Fibroblast of lung (primary cell): Measurements from ENCODE around the gene MCF2L. TPM values are rescaled to one million over a fixed set of nuclear protein-coding genes. Genes with fewer than 3 reads are reported as not detected.

Experiments used
- DNase-seq, 2 donors: peaks; one replicate each; pipeline versions ENCODE4 v3.0.0 to v3.0.0-alpha.2; 2010; ENCODE audit warnings: low read depth in 2 of 2
- H2AFZ ChIP-seq: 2 replicates; pipeline ENCODE4 v1.5.1; 2012; ENCODE audit warnings: low read length, control low read depth, inconsistent platforms
- H3K27ac ChIP-seq: 2 replicates; pipeline ENCODE4 v1.5.1; 2011; ENCODE audit warnings: low read length, control low read depth; ENCODE audit not compliant: insufficient read depth
- H3K27me3 ChIP-seq: 2 replicates; pipeline ENCODE4 v1.5.1; 2011; ENCODE audit warnings: mild to moderate bottlenecking, low read length; ENCODE audit not compliant: control insufficient read depth, insufficient read depth
- H3K36me3 ChIP-seq: 2 replicates; pipeline ENCODE4 v1.5.1; 2011; ENCODE audit warnings: low read length; ENCODE audit not compliant: control insufficient read depth, insufficient read depth
- H3K4me1 ChIP-seq: 2 replicates; pipeline ENCODE4 v1.5.1; 2011; ENCODE audit warnings: low read length; ENCODE audit not compliant: control insufficient read depth, insufficient read depth; ENCODE audit errors: extremely low read depth
- H3K4me2 ChIP-seq: 2 replicates; pipeline ENCODE4 v1.5.1; 2011; ENCODE audit warnings: low read length, control low read depth; ENCODE audit not compliant: insufficient read depth; ENCODE audit errors: extremely low read depth
- H3K4me3 ChIP-seq, 4 experiments: fragments of 200-600 bp in 1 of 4; sonication (generic) in 1 of 4; replicated peaks in 1 of 4; 2 replicates each; pipeline ENCODE4 v1.5.1; 2011 to 2016; ENCODE audit warnings: low read length in 4 of 4, low read depth in 3 of 4, mild to moderate bottlenecking in 3 of 4, control low read depth in 2 of 4, inconsistent platforms in 1 of 4, mixed read lengths in 1 of 4; ENCODE audit not compliant: insufficient read depth in 1 of 4; ENCODE audit errors: control extremely low read depth in 1 of 4
- H3K79me2 ChIP-seq: 2 replicates; pipeline ENCODE4 v1.5.1; 2012; ENCODE audit warnings: mild to moderate bottlenecking, low read length, inconsistent platforms; ENCODE audit not compliant: control insufficient read depth, insufficient read depth
- H3K9ac ChIP-seq: 2 replicates; pipeline ENCODE4 v1.5.1; 2011; ENCODE audit warnings: mild to moderate bottlenecking, low read length, control low read depth; ENCODE audit not compliant: insufficient read depth
- H3K9me3 ChIP-seq: 2 replicates; pipeline ENCODE4 v1.5.1; 2012; ENCODE audit warnings: low read depth, low read length; ENCODE audit not compliant: control insufficient read depth, insufficient read depth
- H4K20me1 ChIP-seq: 2 replicates; pipeline ENCODE4 v1.5.1; 2011; ENCODE audit warnings: low read length; ENCODE audit not compliant: control insufficient read depth, insufficient read depth; ENCODE audit errors: extremely low read depth
- EZH2 ChIP-seq: IDR thresholded peaks from 2 replicates; pipeline ENCODE4 v1.5.1; 2012; ENCODE audit warnings: low read length, control low read depth, mild to moderate bottlenecking; ENCODE audit errors: missing control alignments
- polyA plus RNA-seq, 2 donors: library from polyadenylated mRNA; depleted of rRNA in 1 of 2; stranded (reverse) in 1 of 2; unstranded in 1 of 2; fragments of >200 nt; gene quantifications; 2 replicates each; pipeline ENCODE4 v1.2.1, GENCODE V29; 2011 to 2012; ENCODE audit warnings: missing spikeins in 1 of 2
- total RNA-seq: library from RNA; depleted of rRNA; stranded (reverse); fragments of >200 nt; gene quantifications from 2 replicates; pipeline ENCODE4 v1.2.1, GENCODE V29; 2014
- TF ChIP-seq, protein P1 (sequence below), 2 donors: IDR thresholded peaks in 1 of 2; conservative IDR thresholded peaks in 1 of 2; 1 replicate in 1 of 2; 2 replicates in 1 of 2; pipeline ENCODE4 v1.5.1; 2011 to 2012; ENCODE audit warnings: low read length in 2 of 2, control low read depth in 1 of 2, inconsistent platforms in 1 of 2, low read depth in 1 of 2, mild to moderate bottlenecking in 1 of 2

Gene MCF2L
- total and polyA plus RNA-seq, 2 donors (not counting 1 experiment from before 2014, with no cell fraction given): 0.18 to 3.3 TPM

DNA sequence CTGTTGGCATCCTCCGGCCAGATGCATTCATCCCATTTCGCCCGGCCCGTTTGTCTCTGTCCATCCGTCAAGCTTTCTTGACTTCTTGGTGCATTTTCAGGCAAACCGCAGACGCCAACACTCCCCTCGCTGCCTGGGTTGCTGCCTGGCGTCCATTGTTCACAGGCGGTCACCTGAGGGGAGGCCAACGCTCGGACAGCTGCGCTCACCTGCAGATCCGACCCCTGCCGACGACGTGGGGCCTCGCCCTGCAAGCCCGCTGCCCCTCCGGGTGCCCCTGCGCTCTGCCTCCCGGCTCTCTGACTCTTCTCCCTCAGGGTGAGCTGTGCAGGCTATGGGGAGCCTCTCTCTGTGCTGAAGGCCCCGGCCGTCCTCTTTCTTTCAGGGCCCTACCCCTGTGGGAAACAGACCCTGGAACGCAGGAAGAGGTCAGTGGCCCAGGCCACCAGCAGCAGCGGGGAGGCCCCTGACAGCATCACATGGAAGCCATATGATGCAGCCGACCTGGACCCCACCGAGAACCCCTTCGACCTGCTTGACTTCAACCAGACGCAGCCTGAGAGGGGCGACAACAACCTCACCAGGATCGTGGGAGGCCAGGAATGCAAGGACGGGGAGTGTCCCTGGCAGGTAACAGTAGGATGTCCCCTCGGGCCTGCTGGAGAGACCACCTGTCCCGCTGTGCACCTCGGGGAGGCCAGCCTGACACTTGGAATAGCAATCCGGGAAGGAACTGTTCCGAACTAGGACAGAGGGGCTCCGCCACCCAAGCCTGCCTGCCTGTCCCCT, 174.6 kb downstream of the MCF2L start:
- no peak overlapping the region for H3K4me2 ChIP-seq
- H2AFZ ChIP-seq: no peak overlapping the region
- H3K9ac ChIP-seq: no peak overlapping the region
- TF ChIP-seq, protein P1, sequence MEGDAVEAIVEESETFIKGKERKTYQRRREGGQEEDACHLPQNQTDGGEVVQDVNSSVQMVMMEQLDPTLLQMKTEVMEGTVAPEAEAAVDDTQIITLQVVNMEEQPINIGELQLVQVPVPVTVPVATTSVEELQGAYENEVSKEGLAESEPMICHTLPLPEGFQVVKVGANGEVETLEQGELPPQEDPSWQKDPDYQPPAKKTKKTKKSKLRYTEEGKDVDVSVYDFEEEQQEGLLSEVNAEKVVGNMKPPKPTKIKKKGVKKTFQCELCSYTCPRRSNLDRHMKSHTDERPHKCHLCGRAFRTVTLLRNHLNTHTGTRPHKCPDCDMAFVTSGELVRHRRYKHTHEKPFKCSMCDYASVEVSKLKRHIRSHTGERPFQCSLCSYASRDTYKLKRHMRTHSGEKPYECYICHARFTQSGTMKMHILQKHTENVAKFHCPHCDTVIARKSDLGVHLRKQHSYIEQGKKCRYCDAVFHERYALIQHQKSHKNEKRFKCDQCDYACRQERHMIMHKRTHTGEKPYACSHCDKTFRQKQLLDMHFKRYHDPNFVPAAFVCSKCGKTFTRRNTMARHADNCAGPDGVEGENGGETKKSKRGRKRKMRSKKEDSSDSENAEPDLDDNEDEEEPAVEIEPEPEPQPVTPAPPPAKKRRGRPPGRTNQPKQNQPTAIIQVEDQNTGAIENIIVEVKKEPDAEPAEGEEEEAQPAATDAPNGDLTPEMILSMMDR (conservative IDR thresholded peaks at IDR 0.05 in 1 of 2, IDR thresholded peaks at IDR 0.05 in 1 of 2; ENCODE audit: low read depth in 1 of 2, low read length in 2 of 2): no peak
- TF ChIP-seq EZH2: no peak
- no peak overlapping the region for H3K4me3 ChIP-seq
- H3K27ac ChIP-seq: no peak overlapping the region
- no peaks in the 10 kb centered on the region for H3K9me3 ChIP-seq
- no peaks in the 10 kb centered on the region for H3K27me3 ChIP-seq
- H3K36me3 ChIP-seq: no peaks in the 10 kb centered on the region
- no peak for DNase-seq
- H3K4me1 ChIP-seq: no peaks in the 10 kb centered on the region
- H3K79me2 ChIP-seq: no peaks in the 10 kb centered on the region
- H4K20me1 ChIP-seq: no peaks in the 10 kb centered on the region

- Histone ChIP-seq H3K9ac (no peak overlapping the region), H2AFZ (no peak overlapping the region), H3K4me2 (no peak overlapping the region), H3K9me3 (no peaks in the 10 kb centered on the region), H3K79me2 (no peaks in the 10 kb centered on the region), H3K4me3 (no peak overlapping the region), H3K27me3 (no peaks in the 10 kb centered on the region), H3K36me3 (no peaks in the 10 kb centered on the region), H4K20me1 (no peaks in the 10 kb centered on the region), H3K4me1 (no peaks in the 10 kb centered on the region), H3K27ac (no peak overlapping the region)
- DNase-seq: no peak
- TF ChIP-seq, protein P1 (conservative IDR thresholded peaks at IDR 0.05 in 1 of 2, IDR thresholded peaks at IDR 0.05 in 1 of 2; ENCODE audit: low read depth in 1 of 2, low read length in 2 of 2): no peak
- no peak for TF ChIP-seq EZH2
Observed at GRCh38 chr13:113144255-113144629, 175.2 kb downstream of the MCF2L start.

- no peaks in the 10 kb centered on the region for H4K20me1 ChIP-seq
- no peaks in the 10 kb centered on the region for H3K27me3 ChIP-seq
- DNase-seq: no peak
- TF ChIP-seq, protein P1 (conservative IDR thresholded peaks at IDR 0.05 in 1 of 2, IDR thresholded peaks at IDR 0.05 in 1 of 2; ENCODE audit: low read depth in 1 of 2, low read length in 2 of 2): no peak
- TF ChIP-seq EZH2: no peak
- H3K9me3 ChIP-seq: no peaks in the 10 kb centered on the region
- no peak overlapping the region for H3K4me3 ChIP-seq
- no peak overlapping the region for H2AFZ ChIP-seq
- no peak overlapping the region for H3K4me2 ChIP-seq
- no peak overlapping the region for H3K9ac ChIP-seq
- H3K4me1 ChIP-seq: no peaks in the 10 kb centered on the region
- no peak overlapping the region for H3K27ac ChIP-seq
- H3K79me2 ChIP-seq: no peaks in the 10 kb centered on the region
- H3K36me3 ChIP-seq: no peaks in the 10 kb centered on the region
Observed at GRCh38 chr13:113145496-113145895, 176.5 kb downstream of the MCF2L start.
